ENCODE measurements around the gene NOTUM.
A peak's percentile ranks its signal among the peaks of the same experiment; 100 is the strongest.
"Not testable (repeated sequence)": the region's sequence is repeated elsewhere in the genome, so short reads cannot be mapped to it uniquely, and the experiment has no call there.

NOTUM gene

GRCh38 chr17:81983011-81983638 is 22.1 kb upstream of the NOTUM start:
- no peak for TF ChIP-seq CTCF (IDR thresholded peaks at IDR 0.05; ENCODE audit: insufficient read depth, low read depth, low read length, missing control alignments)
- no peak overlapping the region for H3K4me3 ChIP-seq (ENCODE audit: low read depth, low read length)
- DNase-seq (ENCODE audit: low read depth): no peak

- not testable (repeated sequence) for DNase-seq (ENCODE audit: low read depth); H3K4me3 ChIP-seq (ENCODE audit: low read depth, low read length)
These were observed 20.5 kb upstream of the NOTUM start for GRCh38 chr17:81981511-81981910.

GRCh38 chr17:81980707-81981343 is 19.8 kb upstream of the NOTUM start:
- TF ChIP-seq CTCF (IDR thresholded peaks at IDR 0.05; ENCODE audit: insufficient read depth, low read depth, low read length, missing control alignments): no peak
- no peak overlapping the region for H3K4me3 ChIP-seq (ENCODE audit: low read depth, low read length)
- DNase-seq (ENCODE audit: low read depth): no peak

- no peak for DNase-seq (ENCODE audit: low read depth)
- no peak overlapping the region for H3K4me3 ChIP-seq (ENCODE audit: low read depth, low read length)
- no peak for TF ChIP-seq CTCF (IDR thresholded peaks at IDR 0.05; ENCODE audit: insufficient read depth, low read depth, low read length, missing control alignments)
These were observed 19.1 kb upstream of the NOTUM start for GRCh38 chr17:81980122-81980521.

GRCh38 chr17:81978524-81979298 is 17.7 kb upstream of the NOTUM start:
- no peak for TF ChIP-seq CTCF (IDR thresholded peaks at IDR 0.05; ENCODE audit: insufficient read depth, low read depth, low read length, missing control alignments)
- H3K4me3 ChIP-seq (ENCODE audit: low read depth, low read length): peak overlapping the region; percentile 84
- no peak for DNase-seq (ENCODE audit: low read depth)

GRCh38 chr17:81977211-81977808 is 16.3 kb upstream of the NOTUM start, which contains the start of gene ASPSCR1:
ASPSCR1 (plus strand) TSS chr17:81977629; CDS start chr17:81977647, 18 bp downstream.
- peak; percentile 97 for DNase-seq (ENCODE audit: low read depth)

More at GRCh38 chr17:81977211-81977808, 16.3 kb upstream of the NOTUM start, which contains the start of gene ASPSCR1:
- peak within 1 kb of the TSS; percentile 84 for H3K4me3 ChIP-seq (ENCODE audit: low read depth, low read length)
- TF ChIP-seq CTCF (IDR thresholded peaks at IDR 0.05; ENCODE audit: insufficient read depth, low read depth, low read length, missing control alignments): no peak
